ENCODE measurements around the gene PXMP4. TPM values are rescaled to one million over a fixed set of nuclear protein-coding genes. Genes with fewer than 3 reads are reported as not detected.

Gene PXMP4
- total and polyA plus RNA-seq, 7 donors: 4.5 to 8.2 (median 6.6) TPM

GRCh38 chr20:33733654-33734576 is 13.8 kb upstream of the PXMP4 start:
- Histone ChIP-seq H3K36me3 (no peaks in the 10 kb centered on the region), H3K9me3 (peaks cover 5 to 15% (median 7%) of the 10 kb centered on the region in 4 donors), H3K27me3 (no peaks in the 10 kb centered on the region), H3K4me3 (no peak overlapping the region), H3K27ac (peak overlapping the region; percentile 51 to 92 (median 90)), H3K4me1 (peaks cover 0 to 29% (median 27%) of the 10 kb centered on the region in 4 donors)
- TF ChIP-seq EP300 (IDR thresholded peaks at IDR 0.05) (no peak), POLR2AphosphoS5 (IDR thresholded peaks at IDR 0.05) (peak in 2 of 4 donors; percentile 11 to 36), CTCF (IDR thresholded peaks at IDR 0.05) (no peak)
- 18 to 42% methylated on average over 6 of the region's 6 CpGs for WGBS, 2 donors
- peak; percentile 68 for DNase-seq
- intact Hi-C loops (cut with DNase I): loop anchor here (2.0 to 10.0 kb wide), 3 partner anchors 47 to 289 kb away; partner anchors contain the start of genes E2F1 and SNTA1

GRCh38 chr20:33732166-33732970 is 12.3 kb upstream of the PXMP4 start:
- intact Hi-C loops (cut with DNase I): loop anchor here (2.0 to 10.0 kb wide), 3 partner anchors 45 to 288 kb away; partner anchors contain the start of genes E2F1 and SNTA1
- H3K27ac ChIP-seq: peak overlapping the region; percentile 88 to 92 (median 91)
- DNase-seq: peak; percentile 93

GRCh38 chr20:33731693-33732165 is 11.6 kb upstream of the PXMP4 start, which contains the start of gene ZNF341:
ZNF341 (plus strand) TSS chr20:33731996; CDS start chr20:33732022, 26 bp downstream.
- Histone ChIP-seq H3K36me3 (no peaks in the 10 kb centered on the region), H3K4me3 (peak within 1 kb of the TSS; percentile 44 to 76 (median 64)), H3K4me1 (peaks cover 0 to 29% (median 27%) of the 10 kb centered on the region in 4 donors), H3K27me3 (no peaks in the 10 kb centered on the region), H3K9me3 (peaks cover 2 to 7% (median 6%) of the 10 kb centered on the region in 4 donors), H3K27ac (peak within 1 kb of the TSS; percentile 88 to 92 (median 91))
- peak; percentile 93 for DNase-seq
- TF ChIP-seq CTCF (IDR thresholded peaks at IDR 0.05): peak; percentile 78 to 91 (median 84)
- TF ChIP-seq EP300 (IDR thresholded peaks at IDR 0.05): no peak
- TF ChIP-seq POLR2AphosphoS5 (IDR thresholded peaks at IDR 0.05): peak in 2 of 4 donors; percentile 29
- intact Hi-C loops (cut with DNase I): loop anchor here (2.0 to 10.0 kb wide), 3 partner anchors 44 to 287 kb away; partner anchors contain the start of genes E2F1 and SNTA1
- 3 to 6% methylated on average over 57 of the region's 57 CpGs for WGBS, 2 donors

More at GRCh38 chr20:33732166-33732970, 12.3 kb upstream of the PXMP4 start:
- TF ChIP-seq POLR2AphosphoS5 (IDR thresholded peaks at IDR 0.05) (peak in 3 of 4 donors; percentile 16 to 63 (median 49)), CTCF (IDR thresholded peaks at IDR 0.05) (peak in 1 of 4 experiments; percentile 19), POLR2A (IDR thresholded peaks at IDR 0.05) (no peak), EP300 (IDR thresholded peaks at IDR 0.05) (peak in 1 of 4 donors; percentile 66)
- H3K4me3 ChIP-seq: peak overlapping the region; percentile 40 to 76 (median 64)
- H3K9me3 ChIP-seq: peaks cover 5 to 14% (median 7%) of the 10 kb centered on the region in 4 donors
- H3K4me1 ChIP-seq: peaks cover 0 to 29% (median 27%) of the 10 kb centered on the region in 4 donors
- H3K36me3 ChIP-seq: no peaks in the 10 kb centered on the region
- H3K27me3 ChIP-seq: no peaks in the 10 kb centered on the region
- WGBS, 2 donors: 1 to 2% methylated on average over 68 of the region's 68 CpGs

Measured in sigmoid colon (tissue), 7 donors.